ENCODE results near the gene TIAM2.

DNA sequence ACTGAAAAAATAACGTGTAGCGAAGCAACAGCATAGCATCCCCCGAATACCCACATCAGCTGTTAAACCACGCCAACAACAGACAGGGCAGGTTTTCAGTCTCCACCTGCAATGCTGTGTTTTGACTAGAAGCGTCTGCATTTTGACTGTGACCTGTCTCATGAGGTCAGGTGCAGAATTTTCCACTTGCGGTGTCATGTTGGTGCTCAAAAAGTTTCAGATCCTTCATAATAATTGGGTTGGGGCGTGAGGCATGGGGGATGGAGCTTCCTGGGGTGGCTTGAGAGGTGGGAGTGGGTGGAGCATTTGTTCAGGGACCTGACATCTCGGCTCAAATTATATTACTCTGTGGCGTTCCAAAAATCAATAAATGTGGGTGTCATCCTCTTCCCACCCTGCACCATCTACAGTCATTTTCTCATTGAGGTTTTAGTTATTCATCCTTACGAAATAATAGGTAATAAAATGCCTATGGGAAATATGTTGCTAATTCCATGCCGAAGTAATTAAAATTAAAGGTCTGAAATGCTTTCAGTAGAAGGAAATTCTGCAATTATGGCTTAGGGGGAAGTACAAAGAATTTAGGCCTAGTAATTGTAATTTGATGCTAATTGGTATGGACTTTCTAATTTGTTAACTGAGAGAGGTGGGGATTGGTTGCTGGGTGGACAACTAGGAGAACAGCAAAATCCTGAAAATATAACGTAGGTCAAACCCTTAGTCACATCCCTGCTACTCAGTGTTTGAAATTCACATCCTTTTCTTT lies 81.0 kb downstream of the TIAM2 start:
- TF ChIP-seq POLR2A (IDR thresholded peaks at IDR 0.05; ENCODE audit: low read length) (no peak), GATA1 (IDR thresholded peaks at IDR 0.05; ENCODE audit: low read depth, low read length) (no peak)

All from erythroblast (primary cell).